GM08714 (cell line): ENCODE measurements around the gene SMYD2.

Experiments used
- H3K4me3 ChIP-seq: fragments of 200-500 bp; sonication (Bioruptor generic); 2 replicates; pipeline ENCODE4 v1.5.1; 2014; ENCODE audit warnings: mild to moderate bottlenecking, low read length, inconsistent platforms
- ZNF274 ChIP-seq: IDR thresholded peaks from 2 replicates; pipeline ENCODE4 v1.6.1; 2012; ENCODE audit warnings: mild to moderate bottlenecking, low read depth, low read length

The SMYD2 gene

DNA sequence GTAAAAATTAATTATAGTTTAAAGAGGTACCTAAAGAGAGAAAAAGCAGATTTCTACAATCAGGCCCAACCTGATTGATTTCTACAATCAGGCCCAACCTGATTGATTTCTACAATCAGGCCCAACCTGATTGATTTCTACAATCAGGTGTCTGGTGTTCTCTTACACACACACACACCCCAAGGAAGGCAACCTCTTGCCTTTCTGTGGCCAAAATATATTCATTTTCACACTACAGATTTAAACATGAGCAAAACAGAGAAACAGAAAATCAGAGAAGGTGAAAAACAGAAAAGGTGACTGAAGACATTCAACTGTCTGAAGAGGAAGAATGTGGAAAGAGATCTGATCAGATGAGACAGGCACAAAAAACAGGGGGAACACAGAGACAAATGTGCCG is 104.5 kb downstream of the SMYD2 start:
- TF ChIP-seq ZNF274, result no peak
- H3K4me3 ChIP-seq, result no peak overlapping the region

- no peak for TF ChIP-seq ZNF274
Measured at GRCh38 chr1:214386333-214386732, 105.4 kb downstream of the SMYD2 start.

More at GRCh38 chr1:214386333-214386732, 105.4 kb downstream of the SMYD2 start:
- H3K4me3 ChIP-seq, result no peak overlapping the region
